ENCODE measurements around the gene LMAN1L.

Gene LMAN1L

GRCh38 chr15:74821091-74821789 is 8.6 kb downstream of the LMAN1L start:
- TF ChIP-seq CTCF (IDR thresholded peaks at IDR 0.05; ENCODE audit: low read depth, low read length): no peak
- DNase-seq: peak; percentile 94

GRCh38 chr15:74821790-74822158 is 9.1 kb downstream of the LMAN1L start:
- H3K27ac ChIP-seq: peak overlapping the region; percentile 56

More at GRCh38 chr15:74821091-74821789, 8.6 kb downstream of the LMAN1L start:
- Histone ChIP-seq H3K27ac (peak overlapping the region; percentile 77), H3K9me3 (ENCODE audit: severe bottlenecking) (no peaks in the 10 kb centered on the region), H3K27me3 (ENCODE audit: insufficient read depth, low read depth, severe bottlenecking) (no peaks in the 10 kb centered on the region), H3K4me3 (ENCODE audit: low read depth, low read length) (no peak overlapping the region), H3K36me3 (no peaks in the 10 kb centered on the region)

GRCh38 chr15:74822233-74822632 is 9.6 kb downstream of the LMAN1L start:
- no peaks in the 10 kb centered on the region for H3K9me3 ChIP-seq (ENCODE audit: severe bottlenecking)
- no peaks in the 10 kb centered on the region for H3K27me3 ChIP-seq (ENCODE audit: insufficient read depth, low read depth, severe bottlenecking)
- no peaks in the 10 kb centered on the region for H3K36me3 ChIP-seq
- no peak for TF ChIP-seq CTCF (IDR thresholded peaks at IDR 0.05; ENCODE audit: low read depth, low read length)
- no peak overlapping the region for H3K4me3 ChIP-seq (ENCODE audit: low read depth, low read length)
- no peak for DNase-seq
- peak overlapping the region; percentile 56 for H3K27ac ChIP-seq

More at GRCh38 chr15:74821790-74822158, 9.1 kb downstream of the LMAN1L start:
- no peak for TF ChIP-seq CTCF (IDR thresholded peaks at IDR 0.05; ENCODE audit: low read depth, low read length)
- no peak for DNase-seq
- Histone ChIP-seq H3K9me3 (ENCODE audit: severe bottlenecking) (no peaks in the 10 kb centered on the region), H3K36me3 (no peaks in the 10 kb centered on the region), H3K27me3 (ENCODE audit: insufficient read depth, low read depth, severe bottlenecking) (no peaks in the 10 kb centered on the region), H3K4me3 (ENCODE audit: low read depth, low read length) (no peak overlapping the region)

- no peak for DNase-seq
- no peak overlapping the region for H3K27ac ChIP-seq
- H3K36me3 ChIP-seq: no peaks in the 10 kb centered on the region
- H3K4me3 ChIP-seq (ENCODE audit: low read depth, low read length): no peak overlapping the region
- H3K27me3 ChIP-seq (ENCODE audit: insufficient read depth, low read depth, severe bottlenecking): no peaks in the 10 kb centered on the region
- no peaks in the 10 kb centered on the region for H3K9me3 ChIP-seq (ENCODE audit: severe bottlenecking)
- no peak for TF ChIP-seq CTCF (IDR thresholded peaks at IDR 0.05; ENCODE audit: low read depth, low read length)
Measured at GRCh38 chr15:74823324-74823723, 10.7 kb downstream of the LMAN1L start.

- no peaks in the 10 kb centered on the region for H3K9me3 ChIP-seq (ENCODE audit: severe bottlenecking)
- peak overlapping the region; percentile 16; the same call in 1 of the 2 replicates for H3K27ac ChIP-seq
- TF ChIP-seq CTCF (IDR thresholded peaks at IDR 0.05; ENCODE audit: low read depth, low read length): no peak
- no peak overlapping the region for H3K4me3 ChIP-seq (ENCODE audit: low read depth, low read length)
- no peaks in the 10 kb centered on the region for H3K27me3 ChIP-seq (ENCODE audit: insufficient read depth, low read depth, severe bottlenecking)
- no peak for DNase-seq
- no peaks in the 10 kb centered on the region for H3K36me3 ChIP-seq
Measured at GRCh38 chr15:74824976-74825375, 12.3 kb downstream of the LMAN1L start.

- Histone ChIP-seq H3K36me3 (no peaks in the 10 kb centered on the region), H3K27me3 (ENCODE audit: insufficient read depth, low read depth, severe bottlenecking) (no peaks in the 10 kb centered on the region), H3K4me3 (ENCODE audit: low read depth, low read length) (no peak overlapping the region), H3K9me3 (ENCODE audit: severe bottlenecking) (no peaks in the 10 kb centered on the region), H3K27ac (peak overlapping the region; percentile 28)
- no peak for DNase-seq
- no peak for TF ChIP-seq CTCF (IDR thresholded peaks at IDR 0.05; ENCODE audit: low read depth, low read length)
Measured at GRCh38 chr15:74825866-74826265, 13.2 kb downstream of the LMAN1L start.
